ENCODE results near the gene FLT3.

FLT3 gene

GRCh38 chr13:28058866-28059613 is 41.3 kb downstream of the FLT3 start:
- Mint-ChIP-seq H3K9me3 (no peaks in the 10 kb centered on the region), H3K27me3 (no peaks in the 10 kb centered on the region), H3K36me3 (no peaks in the 10 kb centered on the region), H3K4me1 (peaks cover 26% of the 10 kb centered on the region), H3K4me3 (no peak overlapping the region), H3K27ac (no peak overlapping the region)
- no peak for ATAC-seq

- Mint-ChIP-seq H3K27me3 (no peaks in the 10 kb centered on the region), H3K27ac (peak overlapping the region; percentile 79), H3K9me3 (no peaks in the 10 kb centered on the region), H3K36me3 (no peaks in the 10 kb centered on the region), H3K4me3 (peak overlapping the region; percentile 43), H3K4me1 (peaks cover 26% of the 10 kb centered on the region)
- peak; percentile 92 for ATAC-seq
Measured at GRCh38 chr13:28056970-28057712, 43.2 kb downstream of the FLT3 start.

GRCh38 chr13:28056426-28056825 is 44.0 kb downstream of the FLT3 start:
- Mint-ChIP-seq H3K4me1 (peaks cover 26% of the 10 kb centered on the region), H3K36me3 (no peaks in the 10 kb centered on the region), H3K4me3 (no peak overlapping the region), H3K27me3 (no peaks in the 10 kb centered on the region), H3K9me3 (no peaks in the 10 kb centered on the region), H3K27ac (peak overlapping the region; percentile 79)
- peak; percentile 31 for ATAC-seq

GRCh38 chr13:28055357-28055756 is 45.0 kb downstream of the FLT3 start:
- Mint-ChIP-seq H3K4me1 (peaks cover 29% of the 10 kb centered on the region), H3K27ac (peak overlapping the region; percentile 79), H3K27me3 (no peaks in the 10 kb centered on the region), H3K36me3 (no peaks in the 10 kb centered on the region), H3K9me3 (no peaks in the 10 kb centered on the region), H3K4me3 (no peak overlapping the region)
- no peak for ATAC-seq

- Mint-ChIP-seq H3K27ac (peak overlapping the region; percentile 48), H3K4me3 (no peak overlapping the region), H3K36me3 (no peaks in the 10 kb centered on the region), H3K27me3 (no peaks in the 10 kb centered on the region), H3K4me1 (peaks cover 53% of the 10 kb centered on the region), H3K9me3 (no peaks in the 10 kb centered on the region)
- ATAC-seq, result no peak
Measured at GRCh38 chr13:28052945-28053344, 47.4 kb downstream of the FLT3 start.

GRCh38 chr13:28049880-28050875 is 50.2 kb downstream of the FLT3 start:
- H3K27ac Mint-ChIP-seq, result peak overlapping the region; percentile 91
- peak overlapping the region; percentile 2 for H3K4me3 Mint-ChIP-seq
- H3K27me3 Mint-ChIP-seq, result no peaks in the 10 kb centered on the region
- no peaks in the 10 kb centered on the region for H3K36me3 Mint-ChIP-seq
- peak; percentile 58 for ATAC-seq
- H3K9me3 Mint-ChIP-seq, result no peaks in the 10 kb centered on the region
- peaks cover 40% of the 10 kb centered on the region for H3K4me1 Mint-ChIP-seq

- no peaks in the 10 kb centered on the region for H3K27me3 Mint-ChIP-seq
- no peaks in the 10 kb centered on the region for H3K36me3 Mint-ChIP-seq
- peak; percentile 63 for ATAC-seq
- H3K4me3 Mint-ChIP-seq, result peak overlapping the region; percentile 2
- no peaks in the 10 kb centered on the region for H3K9me3 Mint-ChIP-seq
- peaks cover 45% of the 10 kb centered on the region for H3K4me1 Mint-ChIP-seq
- peak overlapping the region; percentile 91 for H3K27ac Mint-ChIP-seq
Measured at GRCh38 chr13:28049215-28049614, 51.2 kb downstream of the FLT3 start.

GRCh38 chr13:28048768-28049167 is 51.6 kb downstream of the FLT3 start:
- Mint-ChIP-seq H3K27me3 (no peaks in the 10 kb centered on the region), H3K4me3 (peak overlapping the region; percentile 2), H3K36me3 (no peaks in the 10 kb centered on the region), H3K4me1 (peaks cover 46% of the 10 kb centered on the region), H3K27ac (peak overlapping the region; percentile 91), H3K9me3 (no peaks in the 10 kb centered on the region)
- peak; percentile 49 for ATAC-seq

GRCh38 chr13:28047757-28048388 is 52.5 kb downstream of the FLT3 start:
- peak; percentile 95 for ATAC-seq
- Mint-ChIP-seq H3K9me3 (no peaks in the 10 kb centered on the region), H3K4me1 (peaks cover 55% of the 10 kb centered on the region), H3K36me3 (no peaks in the 10 kb centered on the region), H3K27ac (peak overlapping the region; percentile 91), H3K4me3 (peak overlapping the region; percentile 2), H3K27me3 (no peaks in the 10 kb centered on the region)

GRCh38 chr13:28046981-28047380 is 53.4 kb downstream of the FLT3 start:
- Mint-ChIP-seq H3K9me3 (no peaks in the 10 kb centered on the region), H3K4me1 (peaks cover 62% of the 10 kb centered on the region), H3K36me3 (no peaks in the 10 kb centered on the region), H3K4me3 (no peak overlapping the region), H3K27me3 (no peaks in the 10 kb centered on the region), H3K27ac (peak overlapping the region; percentile 91)
- no peak for ATAC-seq

GRCh38 chr13:28045861-28046260 is 54.5 kb downstream of the FLT3 start:
- no peaks in the 10 kb centered on the region for H3K36me3 Mint-ChIP-seq
- H3K4me3 Mint-ChIP-seq, result no peak overlapping the region
- H3K27ac Mint-ChIP-seq, result no peak overlapping the region
- H3K27me3 Mint-ChIP-seq, result no peaks in the 10 kb centered on the region
- ATAC-seq, result no peak
- peaks cover 67% of the 10 kb centered on the region for H3K4me1 Mint-ChIP-seq
- no peaks in the 10 kb centered on the region for H3K9me3 Mint-ChIP-seq

GRCh38 chr13:28044608-28045007 is 55.8 kb downstream of the FLT3 start:
- no peak overlapping the region for H3K4me3 Mint-ChIP-seq
- ATAC-seq, result no peak

GRCh38 chr13:28043224-28043623 is 57.2 kb downstream of the FLT3 start:
- Mint-ChIP-seq H3K27me3 (no peaks in the 10 kb centered on the region), H3K36me3 (no peaks in the 10 kb centered on the region), H3K9me3 (no peaks in the 10 kb centered on the region), H3K4me3 (no peak overlapping the region), H3K4me1 (peaks cover 52% of the 10 kb centered on the region), H3K27ac (peak overlapping the region; percentile 59)
- peak; percentile 65 for ATAC-seq

More at GRCh38 chr13:28044608-28045007, 55.8 kb downstream of the FLT3 start:
- Mint-ChIP-seq H3K4me1 (peaks cover 66% of the 10 kb centered on the region), H3K36me3 (no peaks in the 10 kb centered on the region), H3K9me3 (no peaks in the 10 kb centered on the region), H3K27ac (peak overlapping the region; percentile 40), H3K27me3 (no peaks in the 10 kb centered on the region)

GRCh38 chr13:28041501-28041900 is 58.9 kb downstream of the FLT3 start:
- Mint-ChIP-seq H3K4me3 (no peak overlapping the region), H3K36me3 (no peaks in the 10 kb centered on the region), H3K4me1 (peaks cover 41% of the 10 kb centered on the region), H3K9me3 (no peaks in the 10 kb centered on the region), H3K27ac (no peak overlapping the region), H3K27me3 (no peaks in the 10 kb centered on the region)
- ATAC-seq, result no peak

Measured in stimulated activated memory B cell treated with anti-CD40 and anti-IgM and Interleukin-4, amounts not matched to agents 10 μg/mL and 1 μg/mL and 100 μg/mL, for 72 hours (primary cell).